ENCODE measurements around the gene SCAP.

SCAP gene

DNA sequence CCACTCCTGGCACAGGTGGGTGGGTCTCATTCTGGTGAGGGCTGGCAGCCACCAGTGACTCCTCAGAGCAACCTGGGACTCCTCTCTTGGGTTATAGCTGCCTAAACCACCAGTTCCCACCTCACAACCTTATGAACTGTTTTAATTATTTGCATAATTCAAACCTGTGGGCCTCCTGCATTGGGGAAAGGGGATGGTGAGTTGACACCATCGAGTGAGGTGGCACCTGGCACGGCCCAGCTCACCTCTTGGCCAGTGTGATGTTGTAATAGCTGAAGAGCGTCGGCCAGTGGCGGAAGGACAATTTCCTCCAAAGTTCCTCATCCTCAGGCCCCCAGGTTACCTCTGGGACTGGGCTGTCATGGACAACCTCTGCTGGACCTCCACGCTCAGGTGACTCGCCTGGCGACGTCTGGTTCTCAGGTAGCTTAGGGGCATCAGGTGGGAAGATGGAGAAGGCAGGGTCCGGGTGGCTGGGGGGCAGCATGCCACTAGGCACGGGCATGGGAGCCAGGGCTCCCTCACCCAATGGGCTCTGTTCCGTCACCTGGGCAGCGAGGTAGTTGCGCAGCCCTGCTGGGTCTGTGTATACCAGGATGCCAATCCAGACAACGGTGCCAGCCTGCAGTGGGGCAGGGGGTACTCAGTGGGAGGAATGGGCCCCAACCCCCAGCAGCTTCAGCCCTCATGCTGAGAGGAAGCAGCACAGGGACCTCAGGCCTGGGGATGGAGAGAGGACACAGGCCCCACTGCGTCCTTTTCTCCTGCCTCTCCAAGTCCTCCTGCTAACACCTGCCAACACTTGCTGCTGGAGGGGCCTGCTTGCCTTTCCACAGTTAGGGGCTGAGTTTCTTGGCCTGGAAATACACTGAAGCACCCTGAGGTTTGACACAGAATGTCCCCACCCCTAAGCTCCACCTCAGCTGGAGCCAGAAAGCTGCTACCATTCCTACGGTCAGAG is 56.4 kb downstream of the SCAP start:
- H3K36me3 ChIP-seq (ENCODE audit: insufficient read depth, low read length): no peaks in the 10 kb centered on the region; the same call in 1 of the 2 replicates

DNA sequence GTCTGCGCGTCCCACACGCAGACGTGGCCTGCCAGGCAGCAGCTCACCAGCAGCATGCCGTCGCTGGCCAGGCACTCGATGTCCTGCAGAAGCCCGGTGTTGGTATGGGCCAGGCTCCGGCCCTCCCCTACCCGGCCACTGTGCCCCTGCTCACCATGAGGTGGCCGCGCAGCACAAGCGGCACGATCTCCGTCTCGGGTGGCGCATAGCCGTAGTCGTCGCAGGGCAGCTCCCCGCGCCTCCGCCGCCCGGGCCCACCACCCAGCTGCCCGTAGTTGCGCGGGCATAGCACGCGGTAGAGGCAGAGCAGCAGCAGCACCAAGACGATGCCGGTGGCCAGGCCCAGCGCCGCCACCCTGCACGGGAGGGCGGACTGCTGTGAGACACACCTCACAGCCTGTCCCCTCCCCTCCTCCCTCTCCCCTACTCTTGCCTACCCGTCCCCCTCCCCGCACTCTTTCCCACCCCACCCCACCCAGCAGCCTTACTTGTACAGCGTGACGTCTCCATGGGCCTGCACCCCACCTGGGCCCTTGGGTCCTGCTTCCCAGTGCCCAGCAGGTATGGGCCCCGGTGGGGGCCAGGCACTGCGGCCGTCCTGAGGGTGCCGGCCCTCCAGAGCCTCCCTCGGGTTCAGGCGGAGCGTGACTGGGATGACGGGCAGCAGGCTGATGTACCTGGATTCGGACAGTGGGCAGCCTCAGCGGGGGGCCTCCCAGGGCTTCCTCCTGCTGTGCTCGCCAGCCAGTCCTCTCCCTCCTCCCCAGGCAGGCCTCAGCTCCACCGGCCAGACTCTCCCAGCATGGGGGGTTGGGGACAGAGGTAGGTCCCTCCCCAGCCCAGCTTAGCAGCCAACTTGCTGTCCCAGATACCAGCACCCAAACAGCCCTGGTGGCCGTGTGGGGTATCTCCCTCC is 57.3 kb downstream of the SCAP start:
- no peaks in the 10 kb centered on the region for H3K9me3 ChIP-seq (ENCODE audit: low read depth, low read length)
- H3K27ac ChIP-seq: no peak overlapping the region
- DNase-seq (ENCODE audit: low read depth, low spot score): no peak
- no peaks in the 10 kb centered on the region; the same call in 1 of the 2 replicates for H3K36me3 ChIP-seq (ENCODE audit: insufficient read depth, low read length)
- H3K4me3 ChIP-seq: no peak overlapping the region
- TF ChIP-seq EZH2 (IDR thresholded peaks at IDR 0.05) (no peak), POLR2AphosphoS5 (IDR thresholded peaks at IDR 0.05; ENCODE audit: borderline replicate concordance, low read depth, low read length) (no peak), FOXP2 (optimal IDR thresholded peaks at IDR 0.05; ENCODE audit: control extremely low read depth, extremely low read length, insufficient read depth) (no peak)
- H3K9ac ChIP-seq (ENCODE audit: insufficient read length): no peak overlapping the region

More for the DNA sequence above, 56.4 kb downstream of the SCAP start:
- no peaks in the 10 kb centered on the region for H3K9me3 ChIP-seq (ENCODE audit: low read depth, low read length)
- no peak overlapping the region for H3K27ac ChIP-seq
- TF ChIP-seq POLR2AphosphoS5 (IDR thresholded peaks at IDR 0.05; ENCODE audit: borderline replicate concordance, low read depth, low read length) (no peak), EZH2 (IDR thresholded peaks at IDR 0.05) (no peak), FOXP2 (optimal IDR thresholded peaks at IDR 0.05; ENCODE audit: control extremely low read depth, extremely low read length, insufficient read depth) (no peak)
- DNase-seq (ENCODE audit: low read depth, low spot score): no peak
- H3K4me3 ChIP-seq: no peak overlapping the region
- no peak overlapping the region for H3K9ac ChIP-seq (ENCODE audit: insufficient read length)

DNA sequence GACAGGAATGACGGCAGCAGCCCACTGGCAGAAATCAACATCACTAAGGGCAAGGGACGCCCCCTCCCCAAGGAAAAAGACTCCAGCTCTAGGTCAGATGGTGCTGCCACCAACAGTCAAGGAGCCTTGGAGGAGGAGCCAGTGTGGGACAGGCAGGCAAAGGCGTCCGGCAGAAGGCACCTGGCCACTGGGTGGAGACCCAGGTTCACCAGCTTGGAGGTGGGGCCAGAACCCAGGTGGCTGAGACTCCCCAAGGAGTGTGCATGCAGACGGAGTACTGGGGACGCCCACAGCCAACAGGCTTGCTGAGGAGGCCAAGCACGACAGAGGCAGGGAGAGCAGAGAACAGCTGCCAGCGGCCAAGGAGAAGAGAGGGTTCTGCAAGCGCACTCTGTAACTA is 59.7 kb downstream of the SCAP start:
- no peak for DNase-seq (ENCODE audit: low read depth, low spot score)

DNA sequence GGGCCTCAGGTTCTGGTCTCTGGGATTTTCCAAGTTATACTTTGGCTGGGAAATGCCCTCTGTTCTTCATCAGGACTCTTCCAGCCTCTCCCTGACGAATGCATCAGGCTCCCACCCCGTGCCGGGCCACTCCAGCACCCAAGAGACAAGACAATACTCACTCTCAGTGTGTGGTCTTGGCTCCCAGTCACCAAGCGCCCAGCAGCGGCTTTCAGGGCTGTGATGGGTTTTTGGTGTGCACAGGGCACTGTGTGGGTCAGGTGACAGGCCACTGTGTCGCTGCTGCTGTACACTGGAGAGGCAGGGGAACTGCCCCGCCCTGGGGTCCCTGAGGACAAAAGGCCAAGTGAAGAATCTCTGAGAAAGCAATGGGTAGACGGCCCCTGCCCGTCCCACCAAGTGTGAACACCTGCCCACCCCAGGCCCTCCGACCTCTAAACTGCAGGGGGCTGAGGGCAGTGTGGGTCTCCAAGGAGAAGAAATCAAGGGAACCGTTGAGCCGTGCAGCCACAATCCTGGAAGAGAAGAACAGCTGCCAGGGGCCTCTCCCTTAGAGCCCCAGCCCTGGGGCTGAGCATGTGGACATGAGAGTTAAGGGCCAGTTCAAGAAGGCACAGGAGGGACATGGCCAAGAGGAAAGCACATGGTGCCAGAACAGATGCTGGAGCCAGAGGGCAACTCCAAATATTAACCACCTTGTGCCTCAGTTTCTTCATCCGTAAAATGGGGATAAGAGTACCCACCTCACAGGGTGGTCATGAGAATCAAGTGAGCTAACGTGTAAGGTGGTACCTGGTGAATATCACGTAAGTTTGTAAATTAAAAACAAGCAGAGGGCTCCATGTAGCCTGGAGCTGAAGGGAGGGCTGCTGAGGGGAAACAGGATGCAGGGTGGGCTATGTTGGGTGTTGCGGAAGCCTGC is 60.8 kb downstream of the SCAP start:
- no peaks in the 10 kb centered on the region for H3K9me3 ChIP-seq (ENCODE audit: low read depth, low read length)
- no peak overlapping the region for H3K27ac ChIP-seq
- no peak for DNase-seq (ENCODE audit: low read depth, low spot score)
- no peak overlapping the region for H3K9ac ChIP-seq (ENCODE audit: insufficient read length)
- H3K4me3 ChIP-seq: no peak overlapping the region
- H3K36me3 ChIP-seq (ENCODE audit: insufficient read depth, low read length): no peaks in the 10 kb centered on the region; the same call in 1 of the 2 replicates
- TF ChIP-seq POLR2AphosphoS5 (IDR thresholded peaks at IDR 0.05; ENCODE audit: borderline replicate concordance, low read depth, low read length): no peak

More for the DNA sequence above, 59.7 kb downstream of the SCAP start:
- Histone ChIP-seq H3K36me3 (ENCODE audit: insufficient read depth, low read length) (no peaks in the 10 kb centered on the region; the same call in 1 of the 2 replicates), H3K9me3 (ENCODE audit: low read depth, low read length) (no peaks in the 10 kb centered on the region), H3K9ac (ENCODE audit: insufficient read length) (no peak overlapping the region), H3K4me3 (no peak overlapping the region), H3K27ac (no peak overlapping the region)
- TF ChIP-seq EZH2 (IDR thresholded peaks at IDR 0.05) (no peak), POLR2AphosphoS5 (IDR thresholded peaks at IDR 0.05; ENCODE audit: borderline replicate concordance, low read depth, low read length) (no peak), FOXP2 (optimal IDR thresholded peaks at IDR 0.05; ENCODE audit: control extremely low read depth, extremely low read length, insufficient read depth) (no peak)

DNA sequence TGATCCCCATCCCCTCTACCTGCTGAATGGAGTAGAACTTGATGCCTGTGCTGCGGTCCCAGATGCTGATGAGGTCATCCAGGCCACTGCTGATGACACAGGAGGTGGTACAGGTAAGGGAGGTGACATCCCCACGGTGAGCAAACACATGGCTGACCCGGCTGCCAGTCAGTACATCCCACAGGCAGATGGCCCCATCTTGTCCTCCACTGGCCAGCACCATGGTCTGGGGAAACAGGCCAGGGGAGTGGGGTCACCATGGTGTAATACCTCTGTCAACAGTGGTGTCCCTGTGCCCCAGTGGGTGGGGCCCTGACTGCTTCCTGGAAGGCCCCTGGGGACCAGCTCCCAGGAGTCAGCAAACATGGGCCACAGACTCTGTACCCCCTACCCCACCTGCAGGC is 61.6 kb downstream of the SCAP start:
- TF ChIP-seq POLR2AphosphoS5 (IDR thresholded peaks at IDR 0.05; ENCODE audit: borderline replicate concordance, low read depth, low read length) (no peak), FOXP2 (optimal IDR thresholded peaks at IDR 0.05; ENCODE audit: control extremely low read depth, extremely low read length, insufficient read depth) (no peak), EZH2 (IDR thresholded peaks at IDR 0.05) (no peak)
- Histone ChIP-seq H3K36me3 (ENCODE audit: insufficient read depth, low read length) (no peaks in the 10 kb centered on the region; the same call in 1 of the 2 replicates), H3K9ac (ENCODE audit: insufficient read length) (no peak overlapping the region), H3K27ac (no peak overlapping the region), H3K9me3 (ENCODE audit: low read depth, low read length) (no peaks in the 10 kb centered on the region), H3K4me3 (no peak overlapping the region)
- no peak for DNase-seq (ENCODE audit: low read depth, low spot score)

DNA sequence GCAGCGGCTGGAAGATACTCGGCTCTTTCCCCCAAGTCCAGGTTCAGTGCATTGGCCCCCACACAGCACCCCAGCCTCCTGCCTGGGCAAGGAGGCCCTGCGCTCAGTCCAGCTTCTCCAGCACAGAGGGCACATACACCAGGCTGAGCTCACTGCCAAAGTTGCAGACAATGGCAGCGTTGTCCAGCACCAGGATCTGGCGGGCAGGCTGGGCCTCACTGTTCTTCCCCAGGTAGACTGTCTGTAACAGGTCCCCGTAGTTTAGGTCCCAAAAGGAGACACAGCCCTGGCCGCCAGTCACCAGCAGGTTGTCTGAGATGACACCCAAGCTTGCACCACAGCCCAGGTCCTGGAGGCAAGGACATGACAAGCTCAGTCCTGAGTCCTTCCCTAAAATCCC is 62.0 kb downstream of the SCAP start:
- no peak overlapping the region for H3K4me3 ChIP-seq
- no peak for TF ChIP-seq POLR2AphosphoS5 (IDR thresholded peaks at IDR 0.05; ENCODE audit: borderline replicate concordance, low read depth, low read length)
- no peak for TF ChIP-seq EZH2 (IDR thresholded peaks at IDR 0.05)
- no peaks in the 10 kb centered on the region for H3K9me3 ChIP-seq (ENCODE audit: low read depth, low read length)
- H3K36me3 ChIP-seq (ENCODE audit: insufficient read depth, low read length): no peaks in the 10 kb centered on the region; the same call in 1 of the 2 replicates
- H3K27ac ChIP-seq: no peak overlapping the region
- H3K9ac ChIP-seq (ENCODE audit: insufficient read length): no peak overlapping the region
- DNase-seq (ENCODE audit: low read depth, low spot score): no peak

DNA sequence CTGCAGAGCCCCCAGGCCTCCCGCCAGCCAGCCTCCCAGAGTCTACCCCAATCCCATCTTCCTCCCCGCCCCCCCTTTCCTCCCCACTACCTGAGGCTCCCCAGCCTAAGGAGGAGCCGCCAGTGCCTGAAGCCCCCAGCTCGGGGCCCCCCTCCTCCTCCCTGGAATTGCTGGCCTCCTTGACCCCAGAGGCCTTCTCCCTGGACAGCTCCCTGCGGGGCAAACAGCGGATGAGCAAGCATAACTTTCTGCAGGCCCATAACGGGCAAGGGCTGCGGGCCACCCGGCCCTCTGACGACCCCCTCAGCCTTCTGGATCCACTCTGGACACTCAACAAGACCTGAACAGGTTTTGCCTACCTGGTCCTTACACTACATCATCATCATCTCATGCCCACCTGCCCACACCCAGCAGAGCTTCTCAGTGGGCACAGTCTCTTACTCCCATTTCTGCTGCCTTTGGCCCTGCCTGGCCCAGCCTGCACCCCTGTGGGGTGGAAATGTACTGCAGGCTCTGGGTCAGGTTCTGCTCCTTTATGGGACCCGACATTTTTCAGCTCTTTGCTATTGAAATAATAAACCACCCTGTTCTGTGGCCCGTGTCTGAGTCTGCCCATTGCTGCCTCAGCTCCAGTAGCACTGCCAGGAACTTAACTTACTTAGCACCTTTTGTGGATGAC is 62.8 kb downstream of the SCAP start:
- DNase-seq (ENCODE audit: low read depth, low spot score): no peak
- H3K9ac ChIP-seq (ENCODE audit: insufficient read length): no peak overlapping the region
- H3K4me3 ChIP-seq: no peak overlapping the region
- H3K9me3 ChIP-seq (ENCODE audit: low read depth, low read length): no peaks in the 10 kb centered on the region
- no peaks in the 10 kb centered on the region; the same call in 1 of the 2 replicates for H3K36me3 ChIP-seq (ENCODE audit: insufficient read depth, low read length)
- H3K27ac ChIP-seq: no peak overlapping the region
- TF ChIP-seq FOXP2 (optimal IDR thresholded peaks at IDR 0.05; ENCODE audit: control extremely low read depth, extremely low read length, insufficient read depth): no peak
- TF ChIP-seq EZH2 (IDR thresholded peaks at IDR 0.05): no peak
- no peak for TF ChIP-seq POLR2AphosphoS5 (IDR thresholded peaks at IDR 0.05; ENCODE audit: borderline replicate concordance, low read depth, low read length)

Data from SK-N-MC (cell line).